ENCODE data around the gene CALY.

CALY gene

DNA sequence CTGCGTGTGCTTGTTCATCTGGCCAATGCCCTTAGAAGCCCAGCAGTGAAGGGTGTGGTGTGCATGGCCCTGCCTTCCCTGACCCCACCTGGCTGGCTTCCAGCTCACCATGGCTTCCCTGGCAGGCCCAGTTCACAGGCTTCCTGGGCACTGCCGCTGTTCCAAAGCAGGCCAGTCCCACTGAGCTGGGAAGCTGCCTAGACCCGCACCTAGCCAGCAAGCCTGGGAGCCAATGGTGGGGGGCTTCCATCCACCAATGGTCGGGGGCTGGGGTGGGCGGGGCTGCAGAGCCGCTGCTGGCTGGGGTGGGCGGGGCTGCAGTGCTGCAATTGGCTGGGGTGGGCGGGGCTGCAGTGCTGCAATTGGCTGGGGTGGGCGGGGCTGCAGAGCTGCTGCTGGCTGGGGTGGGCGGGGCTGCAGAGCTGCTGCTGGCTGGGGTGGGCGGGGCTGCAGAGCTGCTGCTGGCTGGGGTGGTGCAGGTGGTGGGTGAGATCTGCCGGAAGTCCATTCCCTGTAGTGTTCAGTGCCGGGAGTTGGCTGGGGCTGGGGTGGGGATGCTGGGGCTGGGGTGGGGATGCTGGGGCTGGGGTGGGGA, 12.4 kb downstream of the CALY start (continued):
- TF ChIP-seq ZNF37A (tag by site-specific recombination; IDR thresholded peaks at IDR 0.05) (no peak), ZNF558 (tag by site-specific recombination; IDR thresholded peaks at IDR 0.05) (no peak), ZBTB20 (tag by site-specific recombination; IDR thresholded peaks at IDR 0.05) (peak; percentile 36; the same call in 1 of the 2 replicates), ZNF132 (tag by site-specific recombination; IDR thresholded peaks at IDR 0.05; ENCODE audit: borderline replicate concordance) (no peak), INSM2 (tag by site-specific recombination; IDR thresholded peaks at IDR 0.05) (no peak), BCL11A (tag by site-specific recombination; IDR thresholded peaks at IDR 0.05; ENCODE audit: low read depth) (no peak), ZBTB7A (tag by site-specific recombination; IDR thresholded peaks at IDR 0.05; ENCODE audit: low read depth) (no peak), OVOL3 (tag by site-specific recombination; IDR thresholded peaks at IDR 0.05) (no peak), SALL2 (tag by site-specific recombination; IDR thresholded peaks at IDR 0.05; ENCODE audit: borderline replicate concordance) (no peak), ZNF169 (tag by site-specific recombination; IDR thresholded peaks at IDR 0.05) (no peak), ZNF133 (tag by site-specific recombination; IDR thresholded peaks at IDR 0.05) (no peak), SP2 (tag by site-specific recombination; IDR thresholded peaks at IDR 0.05) (peak; percentile 32), ZNF391 (tag by site-specific recombination; IDR thresholded peaks at IDR 0.05; ENCODE audit: borderline replicate concordance, low read depth) (no peak), KLF1 (tag by site-specific recombination; IDR thresholded peaks at IDR 0.05) (peak; percentile 59), ZNF843 (tag by site-specific recombination; IDR thresholded peaks at IDR 0.05) (no peak), KLF10 (tag by site-specific recombination; IDR thresholded peaks at IDR 0.05) (no peak), IKZF3 (tag by site-specific recombination; IDR thresholded peaks at IDR 0.05) (no peak), ZNF670 (tag by site-specific recombination; IDR thresholded peaks at IDR 0.05; ENCODE audit: low read depth) (no peak), GLIS2 (tag by site-specific recombination; IDR thresholded peaks at IDR 0.05) (peak; percentile 29; the same call in 1 of the 2 replicates), ZNF561 (tag by site-specific recombination; IDR thresholded peaks at IDR 0.05; ENCODE audit: borderline replicate concordance) (no peak), GFI1B (tag by site-specific recombination; IDR thresholded peaks at IDR 0.05) (no peak), MZF1 (tag by site-specific recombination; IDR thresholded peaks at IDR 0.05; ENCODE audit: borderline replicate concordance) (no peak), ZNF311 (tag by site-specific recombination; IDR thresholded peaks at IDR 0.05; ENCODE audit: borderline replicate concordance) (no peak), SP7 (tag by site-specific recombination; IDR thresholded peaks at IDR 0.05) (no peak), ZNF26 (tag by site-specific recombination; IDR thresholded peaks at IDR 0.05) (no peak), ZNF221 (tag by site-specific recombination; IDR thresholded peaks at IDR 0.05; ENCODE audit: borderline replicate concordance) (no peak), ZNF366 (tag by site-specific recombination; conservative IDR thresholded peaks at IDR 0.05) (no peak), ZNF596 (tag by site-specific recombination; IDR thresholded peaks at IDR 0.05) (no peak), ZNF449 (tag by site-specific recombination; IDR thresholded peaks at IDR 0.05) (0 out of 2 replicates have a peak, but pooled peaks have one; percentile 26), ZNF155 (tag by site-specific recombination; IDR thresholded peaks at IDR 0.05) (no peak), ZNF610 (tag by site-specific recombination; IDR thresholded peaks at IDR 0.05; ENCODE audit: borderline replicate concordance) (no peak), ZNF791 (tag by site-specific recombination; IDR thresholded peaks at IDR 0.05) (no peak), ZNF785 (tag by site-specific recombination; IDR thresholded peaks at IDR 0.05) (no peak), ZNF394 (tag by site-specific recombination; IDR thresholded peaks at IDR 0.05; ENCODE audit: borderline replicate concordance) (no peak), ZNF341 (tag by site-specific recombination; IDR thresholded peaks at IDR 0.05; ENCODE audit: low read depth) (peak; percentile 76)
- TF ChIP-seq, protein P1, sequence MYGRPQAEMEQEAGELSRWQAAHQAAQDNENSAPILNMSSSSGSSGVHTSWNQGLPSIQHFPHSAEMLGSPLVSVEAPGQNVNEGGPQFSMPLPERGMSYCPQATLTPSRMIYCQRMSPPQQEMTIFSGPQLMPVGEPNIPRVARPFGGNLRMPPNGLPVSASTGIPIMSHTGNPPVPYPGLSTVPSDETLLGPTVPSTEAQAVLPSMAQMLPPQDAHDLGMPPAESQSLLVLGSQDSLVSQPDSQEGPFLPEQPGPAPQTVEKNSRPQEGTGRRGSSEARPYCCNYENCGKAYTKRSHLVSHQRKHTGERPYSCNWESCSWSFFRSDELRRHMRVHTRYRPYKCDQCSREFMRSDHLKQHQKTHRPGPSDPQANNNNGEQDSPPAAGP (tag by site-specific recombination; IDR thresholded peaks at IDR 0.05): no peak
